Measurements from ENCODE around the gene TSFM. TPM values are rescaled to one million over a fixed set of nuclear protein-coding genes. Genes with fewer than 3 reads are reported as not detected.

TSFM gene
- total RNA-seq, 1 donor from 2014 or later: 17.9 TPM

DNA sequence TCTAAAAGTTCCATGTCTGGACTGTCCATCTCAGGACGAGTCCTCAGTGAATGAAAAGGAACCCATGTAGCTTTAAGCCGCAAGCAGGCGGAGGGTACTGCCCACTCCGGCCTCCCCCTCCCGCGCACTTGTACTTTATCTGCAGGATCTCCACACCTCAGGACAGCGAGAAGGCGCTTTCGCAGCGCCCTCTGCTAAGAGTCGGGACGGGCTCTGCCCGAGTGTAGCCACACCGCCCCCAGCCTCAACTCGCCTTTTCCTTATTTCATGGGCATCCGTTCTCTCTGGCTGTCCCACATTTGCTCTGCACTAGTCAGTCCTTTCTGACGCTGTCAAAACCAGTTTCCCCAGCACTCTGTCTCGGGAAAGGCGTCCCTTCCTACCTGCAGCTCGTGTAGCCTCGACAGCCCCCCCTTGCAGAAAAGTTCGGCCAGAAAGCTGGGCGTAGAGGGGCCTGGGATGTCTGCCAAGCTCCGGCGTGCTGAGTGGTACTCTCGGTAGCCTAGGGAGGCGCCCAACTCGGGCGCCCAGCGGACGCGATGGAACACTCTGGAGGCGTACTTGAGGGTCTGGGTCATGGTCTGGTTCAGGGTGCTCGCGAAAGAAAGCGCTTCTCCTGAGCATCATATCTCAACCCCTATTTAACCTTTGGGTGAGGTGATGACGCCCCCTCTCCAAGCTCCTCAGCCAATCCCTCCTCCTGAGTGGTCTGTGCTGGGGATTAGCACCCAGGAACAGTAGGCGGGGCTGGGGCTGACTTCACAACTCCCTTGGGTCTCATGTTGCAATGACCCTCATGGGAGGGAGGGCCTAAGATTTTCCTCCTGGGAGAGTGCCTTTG lies 15.9 kb upstream of the TSFM start, which contains the start of gene CYP27B1:
Gene CYP27B1 (minus strand): TSS at position 615 of the 841 bp plus-strand sequence. CDS start 37 bp downstream, at position 578.
- intact Hi-C loops (cut with DNase I): no loop called here
- Histone ChIP-seq H3K4me1 (peaks cover 37% of the 10 kb centered on the region), H3K4me3 (peak within 1 kb of the TSS; percentile 36 to 37), H3K27me3 (peaks cover 20% of the 10 kb centered on the region), H3K36me3 (peaks cover 0 to 7% of the 10 kb centered on the region in 2 donors), H3K9me3 (no peaks in the 10 kb centered on the region), H3K27ac (no peak within 1 kb of the TSS)
- TF ChIP-seq POLR2AphosphoS5 (IDR thresholded peaks at IDR 0.05; ENCODE audit: insufficient read depth in 1 of 2, low read depth in 1 of 2): no peak
- TF ChIP-seq, protein P1, sequence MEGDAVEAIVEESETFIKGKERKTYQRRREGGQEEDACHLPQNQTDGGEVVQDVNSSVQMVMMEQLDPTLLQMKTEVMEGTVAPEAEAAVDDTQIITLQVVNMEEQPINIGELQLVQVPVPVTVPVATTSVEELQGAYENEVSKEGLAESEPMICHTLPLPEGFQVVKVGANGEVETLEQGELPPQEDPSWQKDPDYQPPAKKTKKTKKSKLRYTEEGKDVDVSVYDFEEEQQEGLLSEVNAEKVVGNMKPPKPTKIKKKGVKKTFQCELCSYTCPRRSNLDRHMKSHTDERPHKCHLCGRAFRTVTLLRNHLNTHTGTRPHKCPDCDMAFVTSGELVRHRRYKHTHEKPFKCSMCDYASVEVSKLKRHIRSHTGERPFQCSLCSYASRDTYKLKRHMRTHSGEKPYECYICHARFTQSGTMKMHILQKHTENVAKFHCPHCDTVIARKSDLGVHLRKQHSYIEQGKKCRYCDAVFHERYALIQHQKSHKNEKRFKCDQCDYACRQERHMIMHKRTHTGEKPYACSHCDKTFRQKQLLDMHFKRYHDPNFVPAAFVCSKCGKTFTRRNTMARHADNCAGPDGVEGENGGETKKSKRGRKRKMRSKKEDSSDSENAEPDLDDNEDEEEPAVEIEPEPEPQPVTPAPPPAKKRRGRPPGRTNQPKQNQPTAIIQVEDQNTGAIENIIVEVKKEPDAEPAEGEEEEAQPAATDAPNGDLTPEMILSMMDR (IDR thresholded peaks at IDR 0.05): no peak
- no peak for TF ChIP-seq POLR2A (IDR thresholded peaks at IDR 0.05)
- no peak for DNase-seq (ENCODE audit: extremely low spot score in 2 of 2)

DNA sequence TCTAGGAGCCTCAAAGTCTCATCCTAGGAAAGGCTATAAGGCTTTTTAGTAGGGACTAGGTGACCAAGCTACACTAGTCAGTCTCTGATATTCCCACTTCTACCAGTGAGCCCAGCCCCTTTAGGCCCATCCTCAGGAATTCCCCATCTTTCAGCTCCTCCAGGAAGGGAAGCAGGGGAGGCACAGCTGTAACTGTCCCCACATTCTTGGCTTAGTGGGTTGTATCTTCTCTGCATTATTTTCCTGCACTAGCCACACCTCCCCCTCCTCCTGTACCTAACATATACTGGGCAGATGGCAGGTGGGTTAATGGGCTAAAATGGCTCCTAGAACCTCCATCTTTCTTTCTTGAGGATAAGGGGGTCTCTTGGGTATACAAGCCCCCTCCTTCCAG lies 15.3 kb upstream of the TSFM start:
- Histone ChIP-seq H3K4me3 (no peak overlapping the region), H3K36me3 (peaks cover 0 to 7% of the 10 kb centered on the region in 2 donors), H3K9me3 (no peaks in the 10 kb centered on the region), H3K27ac (no peak overlapping the region), H3K27me3 (peaks cover 20% of the 10 kb centered on the region), H3K4me1 (peaks cover 37% of the 10 kb centered on the region)
- DNase-seq (ENCODE audit: extremely low spot score in 2 of 2): no peak
- TF ChIP-seq POLR2AphosphoS5 (IDR thresholded peaks at IDR 0.05; ENCODE audit: insufficient read depth in 1 of 2, low read depth in 1 of 2): no peak
- TF ChIP-seq, protein P1 (IDR thresholded peaks at IDR 0.05): no peak
- no peak for TF ChIP-seq POLR2A (IDR thresholded peaks at IDR 0.05)
- intact Hi-C loops (cut with DNase I): no loop called here

DNA sequence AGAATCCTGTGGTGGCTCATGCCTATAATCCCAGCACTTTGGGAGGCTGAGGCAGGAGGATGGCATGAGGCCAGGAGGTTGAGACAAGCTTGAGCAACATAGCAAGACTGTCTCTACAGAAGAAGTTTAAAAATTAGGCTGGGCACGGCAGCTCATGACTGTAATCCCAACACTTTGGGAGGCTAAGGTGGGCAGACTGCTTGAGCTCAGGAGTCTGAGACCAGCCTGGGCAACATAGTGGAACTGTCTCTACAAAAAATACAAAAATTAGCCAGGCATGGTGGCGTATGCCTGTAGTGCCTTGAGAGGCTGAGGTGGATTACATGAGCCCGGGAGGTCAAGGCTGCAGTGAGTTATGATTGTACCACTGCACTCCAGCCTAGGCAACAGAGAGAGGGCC lies 14.7 kb upstream of the TSFM start:
- H3K36me3 ChIP-seq: peaks cover 0 to 7% of the 10 kb centered on the region in 2 donors
- no peak overlapping the region for H3K27ac ChIP-seq
- no peak for DNase-seq (ENCODE audit: extremely low spot score in 2 of 2)
- no peak overlapping the region for H3K4me3 ChIP-seq
- TF ChIP-seq POLR2AphosphoS5 (IDR thresholded peaks at IDR 0.05; ENCODE audit: insufficient read depth in 1 of 2, low read depth in 1 of 2) (no peak), POLR2A (IDR thresholded peaks at IDR 0.05) (no peak)
- TF ChIP-seq, protein P1 (IDR thresholded peaks at IDR 0.05): no peak
- intact Hi-C loops (cut with DNase I): no loop called here
- peaks cover 40% of the 10 kb centered on the region for H3K4me1 ChIP-seq
- peaks cover 20% of the 10 kb centered on the region for H3K27me3 ChIP-seq
- no peaks in the 10 kb centered on the region for H3K9me3 ChIP-seq

DNA sequence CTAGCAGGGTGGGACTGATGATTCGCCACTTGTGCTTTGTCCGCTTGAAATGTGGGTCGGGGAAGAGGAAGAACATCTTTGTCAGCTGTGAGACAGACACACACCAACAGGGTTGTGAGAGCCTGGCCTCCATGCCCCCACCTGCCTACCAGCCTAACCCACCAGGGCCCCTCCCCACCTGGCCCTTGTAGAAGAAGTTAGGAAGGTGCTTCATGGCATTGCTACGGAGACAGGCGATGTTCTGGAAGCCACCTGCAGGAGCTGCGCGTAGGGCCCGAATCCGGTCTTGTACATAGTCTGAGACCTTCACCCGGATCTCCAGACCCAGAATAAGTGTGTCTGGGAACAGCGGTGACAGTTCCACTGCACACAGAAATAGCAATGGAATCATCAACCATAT lies 13.0 kb upstream of the TSFM start:
- Histone ChIP-seq H3K9me3 (no peaks in the 10 kb centered on the region), H3K27me3 (peaks cover 10% of the 10 kb centered on the region), H3K4me3 (no peak overlapping the region), H3K36me3 (peaks cover 0 to 7% of the 10 kb centered on the region in 2 donors), H3K4me1 (peaks cover 48% of the 10 kb centered on the region), H3K27ac (no peak overlapping the region)
- intact Hi-C loops (cut with DNase I): no loop called here
- TF ChIP-seq, protein P1 (IDR thresholded peaks at IDR 0.05): no peak
- TF ChIP-seq POLR2AphosphoS5 (IDR thresholded peaks at IDR 0.05; ENCODE audit: insufficient read depth in 1 of 2, low read depth in 1 of 2): no peak
- TF ChIP-seq POLR2A (IDR thresholded peaks at IDR 0.05): no peak
- DNase-seq (ENCODE audit: extremely low spot score in 2 of 2): no peak

DNA sequence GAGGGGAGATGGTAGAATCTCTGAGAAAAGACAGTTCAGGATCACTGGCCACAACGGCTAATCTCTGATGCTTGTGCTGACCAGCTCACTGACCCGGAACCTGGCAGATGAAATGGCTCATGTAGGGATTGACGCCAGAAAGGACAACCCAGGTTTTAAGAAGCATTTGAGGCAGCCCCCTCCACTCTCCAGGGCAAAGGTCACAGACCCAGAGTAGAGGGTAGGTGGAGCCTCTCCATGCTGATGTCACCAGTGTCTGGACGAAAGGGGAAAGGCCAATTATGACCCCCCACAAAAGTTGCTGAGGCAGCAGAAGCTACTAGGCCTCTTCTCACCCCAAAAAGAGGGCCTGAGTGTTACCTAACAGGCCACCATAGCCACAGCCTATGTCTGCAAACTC lies 11.9 kb upstream of the TSFM start:
- Histone ChIP-seq H3K9me3 (no peaks in the 10 kb centered on the region), H3K27me3 (peaks cover 2% of the 10 kb centered on the region), H3K4me3 (no peak overlapping the region), H3K36me3 (peaks cover 0 to 7% of the 10 kb centered on the region in 2 donors), H3K4me1 (peaks cover 37% of the 10 kb centered on the region), H3K27ac (no peak overlapping the region)
- intact Hi-C loops (cut with DNase I): loop anchor here (10.0 kb wide), 1 partner anchor 64 kb away; no protein-coding TSS in a partner anchor
- DNase-seq (ENCODE audit: extremely low spot score in 2 of 2): no peak
- TF ChIP-seq POLR2A (IDR thresholded peaks at IDR 0.05) (no peak), POLR2AphosphoS5 (IDR thresholded peaks at IDR 0.05; ENCODE audit: insufficient read depth in 1 of 2, low read depth in 1 of 2) (no peak)
- TF ChIP-seq, protein P1 (IDR thresholded peaks at IDR 0.05): no peak

Data from vagina (tissue), 2 donors.